ENCODE results near the gene AKR1C1. TPM values are rescaled to one million over a fixed set of nuclear protein-coding genes. Genes with fewer than 3 reads are reported as not detected.
"Not testable (repeated sequence)": the region's sequence is repeated elsewhere in the genome, so short reads cannot be mapped to it uniquely, and the experiment has no call there.

The AKR1C1 gene
- total RNA-seq, 2 donors from 2014 or later, result 60.3 to 174 TPM

DNA sequence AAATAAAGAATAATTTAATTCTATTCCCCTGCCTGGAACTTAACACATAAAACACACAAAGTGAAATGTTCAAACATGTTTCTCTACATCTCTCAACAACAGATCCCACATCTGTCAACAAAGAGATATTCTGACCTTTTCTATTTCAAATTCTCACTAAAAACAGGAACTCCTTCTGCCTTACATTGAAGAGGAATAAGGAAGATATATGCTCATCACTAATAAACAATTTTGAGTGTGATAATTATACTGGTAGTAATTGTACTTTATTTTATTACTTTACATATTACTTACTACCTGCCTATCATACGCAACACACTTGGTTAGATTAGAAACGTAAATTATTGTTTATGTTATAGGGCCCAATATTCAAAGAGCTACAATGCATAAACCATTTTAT, 27.0 kb downstream of the AKR1C1 start:
- Histone ChIP-seq H3K4me1 (peaks cover 0 to 1% of the 10 kb centered on the region in 2 donors), H3K9me3 (no peaks in the 10 kb centered on the region)

DNA sequence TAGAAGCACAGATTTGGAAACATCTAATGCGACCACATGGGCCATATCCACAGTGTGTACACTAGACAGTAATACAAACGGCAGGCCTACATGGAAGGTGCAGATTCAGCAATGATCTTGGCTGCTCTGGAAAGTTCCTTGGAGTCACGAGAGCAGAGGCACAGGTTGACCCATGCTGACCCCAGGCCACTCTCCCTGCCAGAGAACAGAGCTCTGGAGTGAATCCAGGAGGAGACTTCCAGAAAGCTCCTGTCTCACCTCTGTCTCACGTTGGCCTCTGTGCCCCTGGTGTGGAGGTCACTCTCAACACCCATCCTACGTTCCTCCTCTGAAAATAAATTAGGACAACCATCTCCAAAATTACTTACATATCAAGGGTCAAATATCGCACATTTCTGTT, 28.2 kb downstream of the AKR1C1 start:
- H3K27me3 ChIP-seq; H3K36me3 ChIP-seq; H3K4me1 ChIP-seq; H3K27ac ChIP-seq; DNase-seq (ENCODE audit: low spot score); H3K4me3 ChIP-seq; H3K9me3 ChIP-seq: not testable (repeated sequence)

More for the DNA sequence above, 27.0 kb downstream of the AKR1C1 start:
- Histone ChIP-seq H3K4me3 (no peak overlapping the region), H3K27me3 (no peaks in the 10 kb centered on the region), H3K36me3 (no peaks in the 10 kb centered on the region), H3K27ac (no peak overlapping the region)
- TF ChIP-seq, protein P1, sequence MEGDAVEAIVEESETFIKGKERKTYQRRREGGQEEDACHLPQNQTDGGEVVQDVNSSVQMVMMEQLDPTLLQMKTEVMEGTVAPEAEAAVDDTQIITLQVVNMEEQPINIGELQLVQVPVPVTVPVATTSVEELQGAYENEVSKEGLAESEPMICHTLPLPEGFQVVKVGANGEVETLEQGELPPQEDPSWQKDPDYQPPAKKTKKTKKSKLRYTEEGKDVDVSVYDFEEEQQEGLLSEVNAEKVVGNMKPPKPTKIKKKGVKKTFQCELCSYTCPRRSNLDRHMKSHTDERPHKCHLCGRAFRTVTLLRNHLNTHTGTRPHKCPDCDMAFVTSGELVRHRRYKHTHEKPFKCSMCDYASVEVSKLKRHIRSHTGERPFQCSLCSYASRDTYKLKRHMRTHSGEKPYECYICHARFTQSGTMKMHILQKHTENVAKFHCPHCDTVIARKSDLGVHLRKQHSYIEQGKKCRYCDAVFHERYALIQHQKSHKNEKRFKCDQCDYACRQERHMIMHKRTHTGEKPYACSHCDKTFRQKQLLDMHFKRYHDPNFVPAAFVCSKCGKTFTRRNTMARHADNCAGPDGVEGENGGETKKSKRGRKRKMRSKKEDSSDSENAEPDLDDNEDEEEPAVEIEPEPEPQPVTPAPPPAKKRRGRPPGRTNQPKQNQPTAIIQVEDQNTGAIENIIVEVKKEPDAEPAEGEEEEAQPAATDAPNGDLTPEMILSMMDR (IDR thresholded peaks at IDR 0.05), result no peak
- DNase-seq (ENCODE audit: low spot score), result no peak

DNA sequence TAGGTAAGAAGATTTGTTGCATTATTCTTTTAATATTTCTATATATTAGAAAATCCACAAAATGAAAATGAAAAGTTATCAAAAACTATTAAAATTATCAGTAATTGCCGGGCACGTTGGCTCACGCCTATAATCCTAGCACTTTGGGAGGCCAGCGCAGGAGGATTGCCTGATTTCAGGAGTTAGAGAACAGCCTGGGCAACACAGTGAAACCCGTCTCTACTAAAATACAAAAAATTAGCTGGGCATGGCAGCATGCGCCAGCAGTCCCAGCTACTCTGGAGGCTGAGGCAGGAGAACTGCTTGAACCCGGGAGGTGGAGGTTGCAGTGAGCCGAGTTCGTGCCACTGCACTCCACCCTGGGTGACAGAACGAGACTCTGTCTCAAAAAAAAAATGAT, 29.3 kb downstream of the AKR1C1 start:
- H3K9me3 ChIP-seq; H3K4me3 ChIP-seq; DNase-seq (ENCODE audit: low spot score); H3K27me3 ChIP-seq; H3K36me3 ChIP-seq; H3K27ac ChIP-seq; H3K4me1 ChIP-seq: not testable (repeated sequence)

DNA sequence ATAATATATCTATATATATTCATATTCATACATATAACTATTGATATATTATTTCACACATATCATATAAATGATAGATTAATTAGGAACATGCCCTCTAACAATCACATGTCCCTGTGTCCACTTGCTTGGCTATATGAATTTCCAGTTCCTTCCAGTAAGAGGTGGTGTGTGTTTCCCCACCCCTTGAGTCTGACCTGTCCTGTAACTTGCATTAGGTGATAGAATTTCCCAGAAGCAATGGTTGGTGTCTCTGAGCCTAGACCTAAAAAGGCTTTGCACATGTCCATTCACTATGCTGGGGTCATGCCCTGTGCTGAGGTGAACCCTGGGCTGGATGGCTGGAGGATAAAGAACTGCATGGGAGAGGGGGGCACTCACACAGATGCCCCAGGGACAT, 31.0 kb downstream of the AKR1C1 start:
- H3K9me3 ChIP-seq; H3K27ac ChIP-seq; H3K4me1 ChIP-seq; H3K36me3 ChIP-seq; H3K27me3 ChIP-seq; DNase-seq (ENCODE audit: low spot score); H3K4me3 ChIP-seq: not testable (repeated sequence)

DNA sequence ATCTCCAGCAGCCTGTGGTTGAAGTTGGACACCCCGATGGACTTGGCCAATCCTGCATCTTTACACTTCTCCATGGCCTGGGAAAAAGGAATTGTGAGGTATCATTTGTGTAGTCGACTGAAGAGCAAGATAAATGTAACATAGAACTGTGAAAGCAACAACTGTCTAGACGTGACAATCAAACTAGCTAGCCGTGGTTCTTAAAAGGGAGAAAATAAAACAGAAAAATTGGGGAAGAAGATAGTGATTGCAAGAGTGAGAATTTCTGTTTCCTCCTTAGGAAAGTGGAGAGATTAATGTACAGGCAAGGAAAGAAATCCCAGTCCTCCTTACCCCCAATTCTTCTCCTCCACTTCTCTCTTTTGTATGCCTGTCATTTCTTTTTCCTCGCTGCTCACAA, 35.5 kb downstream of the AKR1C1 start:
- H3K4me1 ChIP-seq, result no peaks in the 10 kb centered on the region
- no peak overlapping the region for H3K4me3 ChIP-seq
- no peak for DNase-seq (ENCODE audit: low spot score)
- H3K27ac ChIP-seq, result no peak overlapping the region
- H3K27me3 ChIP-seq, result no peaks in the 10 kb centered on the region
- H3K9me3 ChIP-seq, result no peaks in the 10 kb centered on the region
- TF ChIP-seq, protein P1 (IDR thresholded peaks at IDR 0.05), result no peak
- H3K36me3 ChIP-seq, result no peaks in the 10 kb centered on the region

DNA sequence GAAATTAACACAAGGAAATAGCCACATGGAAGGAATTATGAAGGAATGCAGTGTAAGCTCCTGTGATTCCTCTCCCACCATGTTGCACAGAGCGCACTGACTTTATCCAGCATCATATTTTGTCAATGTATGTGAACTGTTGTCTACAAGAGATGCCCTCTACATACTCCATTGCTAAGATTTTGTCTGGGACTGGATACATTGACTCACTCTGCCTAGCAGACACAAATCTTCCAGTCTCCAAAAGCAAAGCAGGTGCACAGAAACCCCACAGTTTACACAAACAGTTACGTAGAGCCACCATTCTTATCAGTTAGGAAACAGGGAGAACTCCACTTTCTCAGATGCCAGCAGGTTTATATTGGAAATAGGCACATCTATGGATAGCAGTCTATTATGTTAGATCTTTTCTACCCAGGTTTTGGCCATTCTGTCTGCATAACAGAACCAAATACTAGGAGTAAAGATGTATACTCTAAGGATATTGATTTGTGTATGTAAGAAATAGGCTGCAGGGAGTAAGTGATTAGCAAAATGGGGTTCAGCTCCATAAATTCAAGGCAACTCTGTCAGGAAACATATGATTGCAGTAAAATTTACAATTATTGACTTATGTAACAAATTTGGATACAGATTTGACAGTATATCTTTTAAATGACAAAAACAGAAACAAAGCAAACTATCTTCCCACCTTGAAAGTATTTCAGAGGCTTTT, 39.0 kb downstream of the AKR1C1 start:
- Histone ChIP-seq H3K4me1 (no peaks in the 10 kb centered on the region), H3K27me3 (no peaks in the 10 kb centered on the region), H3K36me3 (no peaks in the 10 kb centered on the region), H3K9me3 (peaks cover 0 to 9% of the 10 kb centered on the region in 2 donors), H3K27ac (no peak overlapping the region), H3K4me3 (peak overlapping the region; percentile 15 to 31)
- TF ChIP-seq, protein P1 (IDR thresholded peaks at IDR 0.05), result no peak
- no peak for DNase-seq (ENCODE audit: low spot score)

DNA sequence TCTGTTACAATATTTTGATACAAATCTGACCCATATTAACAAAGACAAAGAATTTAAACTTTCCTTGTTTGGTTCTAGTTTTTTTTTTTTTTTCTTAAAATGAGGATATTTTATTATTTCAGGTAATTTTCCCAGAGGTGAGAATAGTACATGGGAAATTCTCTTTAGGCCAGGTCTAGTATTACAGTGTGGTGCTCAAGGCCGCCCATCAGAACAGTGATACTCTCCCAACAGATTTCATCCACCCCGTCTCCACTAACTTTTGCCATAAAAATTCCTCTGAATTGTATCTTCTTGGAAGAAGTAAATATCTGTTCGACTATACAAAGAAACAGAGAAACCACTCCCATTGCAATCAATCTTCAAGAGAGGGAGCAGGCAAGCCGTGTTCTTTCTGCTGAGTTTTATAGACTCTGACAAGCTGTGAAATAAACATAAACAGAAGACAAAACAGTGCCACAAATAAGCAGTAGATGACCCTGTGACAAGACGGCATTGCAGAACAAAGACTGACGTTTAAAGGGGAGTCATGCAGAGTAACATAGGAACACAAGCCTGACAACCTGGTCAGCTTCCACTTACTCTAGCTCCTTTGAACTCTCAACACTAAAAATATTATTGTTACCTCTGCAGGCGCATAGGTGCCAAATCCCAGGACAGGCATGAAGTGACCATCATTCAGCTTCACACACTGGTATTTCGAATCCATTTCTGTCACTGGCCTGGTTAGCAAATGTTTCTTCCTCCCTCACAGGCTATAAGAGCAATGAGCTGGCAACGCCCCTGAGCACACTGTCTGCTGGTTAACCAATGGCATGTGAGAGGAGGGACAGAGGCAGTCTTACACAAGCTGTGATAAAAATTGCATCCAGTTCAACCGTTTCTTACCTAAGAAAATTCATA, 40.2 kb downstream of the AKR1C1 start, which contains the start of gene AKR1C2:
Gene AKR1C2 (minus strand): TSS at position 731 of the 903 bp plus-strand sequence. CDS start 22 bp downstream, at position 709.
- H3K27ac ChIP-seq, result not testable (repeated sequence)

DNA sequence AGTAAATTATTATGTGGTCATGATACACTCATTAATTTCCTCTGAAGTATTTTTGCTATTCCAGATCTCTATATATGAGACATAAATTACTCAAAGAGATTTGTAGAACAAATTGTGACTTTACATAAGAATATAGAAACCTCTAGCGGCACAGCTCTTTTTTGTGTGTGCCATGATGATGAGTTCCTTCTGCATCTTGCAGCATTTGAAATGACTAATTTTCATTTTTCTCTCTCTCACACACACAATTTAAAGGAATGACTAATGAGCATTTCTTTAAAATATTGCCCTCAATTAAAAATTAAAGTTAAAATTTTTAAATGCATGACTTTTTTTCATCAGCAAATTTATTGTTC, 40.8 kb downstream of the AKR1C1 start:
- H3K36me3 ChIP-seq; H3K4me1 ChIP-seq; H3K27me3 ChIP-seq; H3K27ac ChIP-seq; H3K4me3 ChIP-seq; H3K9me3 ChIP-seq; DNase-seq (ENCODE audit: low spot score): not testable (repeated sequence)

More for the DNA sequence above, 40.2 kb downstream of the AKR1C1 start, which contains the start of gene AKR1C2:
- not testable (repeated sequence) for DNase-seq (ENCODE audit: low spot score); H3K36me3 ChIP-seq; H3K9me3 ChIP-seq; H3K4me1 ChIP-seq; H3K27me3 ChIP-seq
- peak within 1 kb of the TSS; percentile 15 to 31 for H3K4me3 ChIP-seq

DNA sequence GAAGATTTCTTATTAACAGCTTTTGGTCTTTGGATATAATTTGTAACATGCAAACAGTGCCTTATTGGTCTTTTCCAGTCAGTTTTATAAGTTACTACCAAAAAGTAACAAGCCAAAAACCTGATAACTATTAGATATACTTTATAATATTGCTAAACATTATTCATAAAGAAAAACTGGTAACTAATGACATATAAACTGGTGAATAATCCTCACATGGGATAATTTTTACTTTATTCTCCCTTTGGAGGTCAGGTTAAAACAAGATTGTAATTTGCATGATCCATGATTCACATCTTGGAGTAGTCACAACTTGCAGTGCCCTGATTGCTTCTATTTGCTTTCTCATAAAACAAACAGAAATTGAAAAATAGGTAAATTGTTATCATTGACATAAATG, 41.3 kb downstream of the AKR1C1 start:
- H3K4me1 ChIP-seq; H3K4me3 ChIP-seq; H3K27me3 ChIP-seq; DNase-seq (ENCODE audit: low spot score); H3K9me3 ChIP-seq; H3K27ac ChIP-seq; H3K36me3 ChIP-seq: not testable (repeated sequence)

DNA sequence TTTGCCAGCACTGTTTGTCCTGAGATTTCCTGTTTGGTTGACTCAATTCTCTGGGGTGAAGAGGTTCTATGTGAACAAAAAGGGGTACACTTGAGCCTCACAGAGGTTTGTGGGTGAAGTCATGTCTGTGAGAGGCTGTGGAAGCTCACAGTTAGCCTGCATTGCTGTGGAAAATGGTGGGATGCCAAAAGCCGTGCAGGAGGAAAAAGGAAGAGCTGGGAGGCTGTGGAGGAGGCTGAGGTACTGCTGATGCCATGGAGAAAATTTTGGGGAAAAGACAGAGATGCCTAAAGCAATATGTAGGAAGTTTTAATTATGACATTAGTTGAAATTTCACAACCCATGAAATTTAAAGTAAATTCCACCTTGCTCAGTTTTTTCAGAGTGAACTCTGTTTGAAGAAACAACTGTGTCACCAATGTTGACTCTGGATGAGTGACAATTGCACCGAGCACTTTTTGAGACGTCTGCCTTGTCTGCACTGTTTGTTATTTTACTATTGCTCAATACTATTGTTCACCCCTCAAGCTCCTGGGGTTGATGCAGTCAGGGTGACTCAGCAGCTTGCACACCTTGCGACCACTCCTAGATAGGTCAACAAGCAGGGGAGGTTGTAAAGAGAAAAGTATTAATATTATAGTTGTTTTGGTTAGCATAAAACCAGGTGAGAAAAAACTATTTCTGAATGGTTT, 45.8 kb downstream of the AKR1C1 start:
- H3K9me3 ChIP-seq; H3K27ac ChIP-seq; H3K27me3 ChIP-seq; H3K36me3 ChIP-seq; H3K4me3 ChIP-seq; H3K4me1 ChIP-seq; DNase-seq (ENCODE audit: low spot score): not testable (repeated sequence)

DNA sequence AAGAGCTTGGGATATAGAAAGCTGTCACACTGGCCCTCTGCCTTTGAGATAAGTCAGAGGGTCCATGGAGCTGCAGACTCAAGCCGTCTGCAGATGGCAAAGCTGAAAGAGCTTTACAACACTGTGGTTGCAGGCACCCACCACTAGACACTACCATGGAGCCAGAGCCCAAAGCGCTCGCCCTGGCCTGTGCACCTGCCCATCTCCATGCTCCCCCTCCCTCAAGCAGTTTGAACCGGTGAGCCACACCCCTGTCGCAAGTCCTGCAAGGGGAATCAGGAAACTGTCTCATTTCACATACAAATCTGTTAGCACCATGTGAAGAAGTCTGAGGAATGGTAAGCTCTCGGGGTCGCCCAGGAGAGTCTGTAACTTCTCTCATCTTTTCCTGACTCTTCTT, 46.8 kb downstream of the AKR1C1 start:
- H3K27ac ChIP-seq; H3K27me3 ChIP-seq; H3K36me3 ChIP-seq; H3K9me3 ChIP-seq; H3K4me1 ChIP-seq; H3K4me3 ChIP-seq; DNase-seq (ENCODE audit: low spot score): not testable (repeated sequence)
